HG02938 (cell line): ENCODE data around the gene SLX1A.
"Not testable (repeated sequence)": the region's sequence is repeated elsewhere in the genome, so short reads cannot be mapped to it uniquely, and the experiment has no call there.

Experiments used
- ATAC-seq: cut with Tn5 transposase; IDR thresholded peaks from one replicate; pipeline ENCODE4 v1.9.1; 2021; ENCODE audit warnings: mild to moderate bottlenecking, moderate library complexity; ENCODE audit not compliant: unreplicated experiment

The SLX1A gene

DNA sequence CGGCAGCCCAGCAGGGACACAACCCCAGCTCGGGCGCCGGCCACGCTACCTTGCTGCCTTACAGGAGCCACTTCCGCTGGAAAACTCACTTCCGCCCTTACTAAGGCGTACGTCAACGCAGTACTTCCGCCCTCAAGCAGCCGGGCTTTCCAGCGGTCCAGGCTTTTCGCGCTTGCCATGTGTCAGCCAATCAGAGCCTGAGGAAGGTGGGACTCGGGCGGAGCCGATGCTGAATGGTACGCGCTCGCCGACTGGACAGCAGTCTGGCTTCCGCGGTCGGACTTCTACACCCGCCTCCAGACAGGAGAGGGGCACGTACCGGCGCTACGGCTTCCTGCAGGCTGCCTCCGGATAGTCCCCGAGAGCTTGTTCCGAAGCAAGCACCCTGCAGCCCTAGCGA, at the start of gene SLX1A, which contains the start of gene BOLA2B:
Gene SLX1A (plus strand): TSS at position 261 of the 400 bp plus-strand sequence. CDS start 210 bp downstream, outside the sequence.
Gene BOLA2B (minus strand): TSS at position 52 of the 400 bp plus-strand sequence. CDS start 71 bp downstream, outside the sequence.
- ATAC-seq = peak; percentile 83

DNA sequence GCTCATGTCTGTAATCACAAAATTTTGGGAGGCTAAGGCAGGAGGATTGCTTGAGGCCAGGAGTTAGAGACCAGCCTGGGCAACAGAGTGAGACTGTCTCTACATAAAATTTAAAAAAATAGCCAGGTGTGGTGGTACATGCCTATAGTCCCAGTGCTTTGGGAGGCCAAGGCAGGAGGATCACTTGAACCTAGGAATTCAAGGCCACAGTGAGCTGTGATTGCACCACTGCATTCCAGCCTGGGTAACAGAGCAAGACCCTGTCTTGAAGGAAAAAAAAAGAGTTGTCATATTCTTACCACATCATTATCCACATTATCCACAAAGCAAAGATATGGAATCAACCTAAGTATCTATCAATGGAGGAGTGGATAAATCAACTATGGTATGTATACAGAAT, 49.7 kb upstream of the SLX1A start:
- ATAC-seq = no peak

GRCh38 chr16:30144917-30145316, 48.8 kb upstream of the SLX1A start:
- ATAC-seq = no peak

- ATAC-seq = no peak
Measured at GRCh38 chr16:30145657-30146056, 48.0 kb upstream of the SLX1A start.

DNA sequence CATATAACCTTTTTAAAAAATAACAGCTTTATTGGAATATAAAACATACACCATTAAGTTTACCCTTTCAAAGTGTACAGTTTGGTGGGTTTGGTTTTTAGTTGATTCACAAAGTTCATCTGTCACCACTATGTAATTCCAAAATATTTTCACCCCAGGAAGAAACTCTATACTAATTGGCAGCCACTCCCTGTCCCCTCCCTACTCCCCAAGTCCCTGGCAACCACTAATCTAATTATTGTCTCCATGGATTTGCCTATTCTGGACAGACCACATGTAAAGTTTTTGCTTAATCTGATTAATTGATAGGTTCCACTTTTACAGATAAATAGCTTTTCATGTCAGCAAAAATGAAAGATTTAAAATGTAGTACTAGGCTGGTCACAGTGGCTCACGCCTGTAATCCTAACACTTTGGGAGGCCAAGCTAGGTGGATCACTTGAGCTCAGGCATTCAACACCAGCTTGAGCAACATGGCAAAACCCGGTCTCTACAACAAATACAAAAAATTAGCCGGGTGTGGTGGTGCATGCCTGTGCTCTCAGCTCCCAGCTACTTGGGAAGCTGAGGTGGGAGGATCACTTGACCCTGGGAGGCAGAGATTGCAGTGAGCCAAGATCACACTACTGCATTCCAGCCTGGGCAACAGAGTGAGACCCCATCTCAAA, 45.7 kb upstream of the SLX1A start:
- ATAC-seq = no peak

GRCh38 chr16:30149250-30149930, 44.3 kb upstream of the SLX1A start:
- ATAC-seq = no peak

GRCh38 chr16:30151091-30151490, 42.6 kb upstream of the SLX1A start:
- no peak for ATAC-seq

DNA sequence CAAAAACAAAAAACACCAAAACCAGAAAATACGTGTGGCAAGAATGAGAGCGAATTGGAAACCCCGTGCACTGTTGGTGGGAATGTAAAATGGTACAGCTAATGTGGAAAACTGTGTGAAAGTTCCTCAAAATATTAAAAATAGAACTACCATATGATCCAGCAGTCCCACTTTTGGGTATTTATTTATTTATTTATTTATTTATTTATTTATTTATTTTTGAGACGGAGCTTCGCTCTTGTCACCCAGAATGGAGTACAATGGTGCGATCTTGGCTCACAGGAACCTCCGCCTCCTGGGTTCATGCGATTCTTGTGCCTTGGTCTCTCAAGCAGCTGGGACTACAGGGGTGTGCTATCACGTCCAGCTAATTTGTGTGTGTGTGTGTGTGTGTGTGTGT, 41.2 kb upstream of the SLX1A start:
- ATAC-seq = no peak

GRCh38 chr16:30155188-30155587, 38.5 kb upstream of the SLX1A start:
- no peak for ATAC-seq

DNA sequence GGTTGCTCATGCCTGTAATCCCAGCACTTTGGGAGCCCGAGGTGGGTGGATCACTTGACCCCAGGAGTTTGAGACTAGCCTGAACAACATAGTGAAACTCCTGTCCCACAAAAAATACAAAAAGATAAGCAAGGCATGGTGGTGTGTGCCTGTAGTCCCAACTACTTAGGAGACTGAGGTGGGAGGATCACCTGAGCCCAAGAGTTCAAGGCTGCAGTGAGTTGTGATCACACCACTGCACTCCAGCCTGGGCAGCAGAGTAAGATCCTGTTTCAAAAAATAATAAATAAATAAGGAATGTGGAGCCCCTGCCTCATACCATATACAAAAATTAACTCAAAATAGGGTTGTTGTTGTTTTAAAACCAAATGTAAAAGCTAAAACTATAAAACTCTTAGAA, 36.5 kb upstream of the SLX1A start:
- ATAC-seq = no peak

- no peak for ATAC-seq
Measured at GRCh38 chr16:30163538-30163937, 30.1 kb upstream of the SLX1A start.

DNA sequence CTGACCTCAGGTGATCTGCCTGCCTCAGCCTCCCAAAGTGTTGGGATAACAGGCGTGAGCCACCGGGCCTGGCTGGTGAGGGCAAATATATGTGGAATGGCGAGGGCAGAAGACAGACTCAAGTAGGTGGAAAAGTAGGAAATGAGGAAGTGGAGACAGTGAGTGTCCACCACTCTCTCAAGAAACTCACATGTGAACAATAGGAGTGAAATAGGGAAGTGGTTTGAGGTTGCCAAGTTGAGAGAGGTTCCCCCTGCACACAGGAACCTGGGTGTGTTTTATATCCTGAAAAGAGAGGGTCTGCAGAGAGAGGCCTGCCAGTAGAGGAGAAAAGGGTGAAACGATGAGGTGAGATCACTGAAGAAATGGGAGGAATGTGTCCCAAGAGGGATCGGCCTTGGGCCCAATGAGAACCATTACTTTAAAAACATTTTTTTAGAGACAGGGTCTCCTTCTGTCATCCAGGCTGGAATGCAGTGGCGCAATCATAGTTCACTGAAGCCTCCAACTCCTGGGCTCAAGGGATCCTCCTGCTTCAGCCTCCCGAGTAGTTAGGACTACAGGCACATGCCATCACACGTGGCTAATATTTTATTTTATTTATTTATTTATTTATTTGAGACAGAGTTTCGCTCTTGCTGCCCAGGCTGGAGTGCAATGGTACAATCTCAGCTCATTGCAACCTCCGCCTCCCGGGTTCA, 27.3 kb upstream of the SLX1A start:
- no peak for ATAC-seq

GRCh38 chr16:30168746-30169145, 24.9 kb upstream of the SLX1A start:
- not testable (repeated sequence) for ATAC-seq

DNA sequence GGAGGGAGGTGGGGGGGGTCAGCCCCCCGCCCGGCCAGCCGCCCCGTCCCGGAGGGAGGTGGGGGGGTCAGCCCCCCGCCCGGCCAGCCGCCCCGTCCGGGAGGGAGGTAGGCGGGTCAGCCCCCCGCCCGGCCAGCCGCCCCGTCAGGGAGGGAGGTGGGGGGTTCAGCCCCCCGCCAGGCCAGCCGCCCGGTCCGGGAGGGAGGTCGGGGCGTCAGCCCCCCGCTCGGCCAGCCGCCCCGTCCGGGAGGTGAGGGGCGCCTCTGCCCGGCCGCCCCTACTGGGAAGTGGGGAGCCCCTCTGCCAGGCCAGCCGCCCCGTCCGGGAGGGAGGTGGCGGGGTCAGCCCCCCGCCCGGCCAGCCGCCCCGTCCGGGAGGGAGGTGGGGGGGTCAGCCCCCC, 24.3 kb upstream of the SLX1A start:
- not testable (repeated sequence) for ATAC-seq

DNA sequence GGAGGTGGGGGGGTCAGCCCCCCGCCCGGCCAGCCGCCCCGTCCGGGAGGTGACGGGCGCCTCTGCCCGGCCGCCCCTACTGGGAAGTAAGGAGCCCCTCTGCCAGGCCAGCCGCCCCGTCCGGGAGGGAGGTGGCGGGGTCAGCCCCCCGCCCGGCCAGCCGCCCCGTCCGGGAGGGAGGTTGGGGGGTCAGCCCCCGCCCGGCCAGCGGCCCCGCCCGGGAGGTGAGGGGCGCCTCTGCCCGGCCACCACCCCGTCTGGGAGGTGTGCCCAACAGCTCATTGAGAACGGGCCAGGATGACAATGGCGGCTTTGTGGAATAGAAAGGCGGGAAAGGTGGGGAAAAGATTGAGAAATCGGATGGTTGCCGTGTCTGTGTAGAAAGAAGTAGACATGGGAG, 23.5 kb upstream of the SLX1A start:
- not testable (repeated sequence) for ATAC-seq

DNA sequence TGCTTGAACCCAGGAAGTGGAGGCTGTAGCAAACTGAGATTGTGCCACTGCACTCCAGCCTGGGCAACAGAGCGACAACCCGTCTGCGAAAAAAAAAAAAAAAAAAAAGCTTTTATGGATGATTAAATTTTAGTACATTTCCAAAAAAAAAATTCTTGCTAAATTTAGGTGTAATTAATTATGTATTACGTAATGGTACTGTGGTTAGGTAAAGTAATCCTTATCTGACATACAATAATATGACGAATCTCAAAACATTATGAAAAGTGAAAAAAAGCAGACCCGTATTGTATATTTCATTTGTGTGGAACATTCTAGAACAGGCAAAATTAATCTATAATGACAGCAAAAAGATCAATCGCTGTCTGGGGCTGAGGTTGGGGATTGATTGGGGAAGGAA, 20.6 kb upstream of the SLX1A start:
- no peak for ATAC-seq

- not testable (repeated sequence) for ATAC-seq
Measured at GRCh38 chr16:30176876-30177275, 16.8 kb upstream of the SLX1A start.

DNA sequence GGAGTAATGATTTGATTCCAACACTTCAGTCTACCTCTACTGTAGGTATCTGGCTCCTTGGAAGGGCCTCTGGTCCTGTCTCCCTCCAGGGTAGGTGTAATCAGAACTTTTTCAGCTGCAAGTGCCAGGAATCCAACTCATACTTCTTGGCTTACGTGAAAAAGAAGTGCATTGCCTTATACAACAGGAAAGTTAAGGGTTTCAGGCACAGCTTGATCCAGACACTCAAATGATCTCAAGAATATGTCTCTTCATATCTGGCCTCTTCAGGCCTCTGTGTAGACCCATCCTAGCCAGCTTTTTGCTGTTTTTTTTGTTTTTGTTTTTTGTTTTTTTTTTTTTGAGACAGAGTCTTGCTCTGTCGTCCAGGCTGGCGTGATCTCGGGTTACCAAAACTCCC, 14.5 kb upstream of the SLX1A start:
- ATAC-seq = no peak

- no peak for ATAC-seq
Measured at GRCh38 chr16:30179931-30180330, 13.7 kb upstream of the SLX1A start.

- no peak for ATAC-seq
Measured at GRCh38 chr16:30180741-30181140, 12.9 kb upstream of the SLX1A start.

- peak; percentile 37 for ATAC-seq
Measured at GRCh38 chr16:30183233-30184095, 10.2 kb upstream of the SLX1A start, which contains the start of gene CORO1A. TSS of gene CORO1A (plus strand) at chr16:30183602. CDS start at chr16:30185210, 1,608 bp downstream.
